ENCODE results near the gene SOCS2.

GRCh38 chr12:93585247-93585646, 12.8 kb downstream of the SOCS2 start:
- TF ChIP-seq CTCF (IDR thresholded peaks at IDR 0.05), result no peak
- no peak for TF ChIP-seq EP300 (IDR thresholded peaks at IDR 0.05)
- no peak for TF ChIP-seq POLR2AphosphoS5 (IDR thresholded peaks at IDR 0.05)
